GM04503 (cell line): ENCODE measurements around the gene BICRA.
"Not testable (repeated sequence)": the region's sequence is repeated elsewhere in the genome, so short reads cannot be mapped to it uniquely, and the experiment has no call there.

Source experiments
- DNase-seq: peaks from one replicate; pipeline ENCODE4 v3.0.0-alpha.2; 2012; ENCODE audit warnings: low read depth

Gene BICRA

DNA sequence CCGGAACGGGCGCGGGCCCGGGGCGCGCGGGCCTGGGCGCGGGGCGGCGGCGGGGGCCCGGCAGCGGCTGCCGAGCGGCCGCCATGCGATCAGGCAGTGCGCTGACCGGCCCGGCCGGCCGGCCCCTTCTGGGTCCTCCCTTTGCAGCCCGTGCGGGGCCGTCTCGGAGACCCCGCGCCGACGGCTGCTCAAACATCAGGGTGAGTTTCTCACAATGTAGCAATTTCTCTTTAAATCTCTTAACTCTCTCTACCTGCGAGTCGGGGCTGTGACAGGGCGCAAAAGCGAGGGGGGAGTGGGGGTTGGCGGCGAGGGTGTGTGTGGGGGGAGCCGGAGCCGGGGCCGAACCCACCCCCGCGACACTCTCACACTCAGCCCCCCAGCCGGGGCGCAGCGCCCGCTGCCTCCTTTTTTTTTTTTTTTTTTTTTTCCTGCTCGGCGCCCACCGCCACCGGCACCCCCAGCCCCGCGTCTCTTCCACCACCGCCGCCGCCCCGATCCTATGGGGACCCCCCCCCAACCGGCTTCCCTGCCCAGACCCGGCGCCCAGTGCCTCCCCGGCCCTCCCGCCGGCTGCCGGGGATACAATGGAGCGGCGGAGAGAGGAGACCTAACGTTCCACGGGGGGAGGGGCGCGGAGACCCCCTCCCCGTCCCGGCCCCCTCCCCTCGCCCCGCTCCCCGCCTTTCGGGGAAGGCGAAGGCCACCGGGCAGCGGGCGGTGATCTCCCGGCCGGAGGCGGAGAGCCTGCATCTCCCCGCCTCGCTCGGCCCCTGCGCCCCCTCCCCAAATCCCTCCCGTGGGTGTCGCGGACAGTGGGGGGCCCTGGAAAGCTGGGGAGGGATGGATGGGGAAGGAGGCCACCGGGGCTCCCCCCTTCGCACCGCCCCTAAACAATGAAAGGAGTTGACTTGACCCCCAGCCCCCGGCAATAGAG lies at the start of gene BICRA:
BICRA (plus strand) TSS at position 166 of the 937 bp plus-strand sequence. CDS start 64,441 bp downstream, outside the sequence.
- DNase-seq, result no peak

DNA sequence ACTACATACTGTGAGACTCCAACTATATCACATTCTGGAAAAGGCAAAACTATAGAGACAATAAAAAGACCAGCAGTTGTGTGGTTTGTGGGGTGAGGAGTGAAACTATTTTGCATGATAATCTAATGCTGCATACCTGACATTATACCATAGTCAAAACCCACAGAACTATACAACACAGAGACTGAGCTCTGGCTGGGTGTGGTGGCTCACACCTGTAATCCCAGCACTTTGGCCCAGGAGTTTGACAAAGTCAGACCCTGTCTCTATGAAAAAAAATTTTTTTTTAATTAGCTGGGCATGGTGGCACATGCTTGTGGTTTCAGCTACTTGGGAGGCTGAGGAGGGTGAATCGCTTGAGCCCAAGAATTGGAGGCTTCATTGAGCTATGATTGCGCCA lies 47.9 kb upstream of the BICRA start:
- DNase-seq, result no peak

DNA sequence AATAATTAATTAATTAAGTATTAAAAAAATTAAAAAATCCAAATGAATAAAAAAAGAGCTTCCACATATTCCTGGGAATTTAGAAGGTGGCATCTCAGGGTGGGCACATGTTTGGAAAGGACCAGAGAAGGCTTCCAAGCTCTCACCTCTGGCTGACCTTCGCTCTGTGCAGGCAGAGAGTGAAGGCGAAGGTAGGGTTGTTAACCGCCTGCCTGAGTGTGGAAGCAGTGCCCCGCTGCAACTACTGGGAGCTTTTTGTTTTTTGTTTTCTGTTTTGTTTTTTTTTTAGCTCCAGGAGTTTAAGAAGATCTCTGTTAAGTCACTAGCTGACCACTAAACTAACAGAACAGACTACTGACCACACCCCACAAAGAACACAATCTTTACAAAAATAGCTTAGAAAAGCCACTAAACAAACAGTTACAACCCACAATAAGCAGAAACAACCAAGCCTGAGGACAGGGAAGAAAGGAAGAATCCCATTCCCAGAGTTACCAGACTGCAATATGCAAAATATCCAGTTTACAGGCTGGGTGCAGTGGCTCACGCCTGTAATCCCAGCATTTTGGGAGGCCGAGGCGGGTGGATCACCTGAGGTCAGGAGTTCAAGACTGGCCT lies 47.4 kb upstream of the BICRA start:
- no peak for DNase-seq

DNA sequence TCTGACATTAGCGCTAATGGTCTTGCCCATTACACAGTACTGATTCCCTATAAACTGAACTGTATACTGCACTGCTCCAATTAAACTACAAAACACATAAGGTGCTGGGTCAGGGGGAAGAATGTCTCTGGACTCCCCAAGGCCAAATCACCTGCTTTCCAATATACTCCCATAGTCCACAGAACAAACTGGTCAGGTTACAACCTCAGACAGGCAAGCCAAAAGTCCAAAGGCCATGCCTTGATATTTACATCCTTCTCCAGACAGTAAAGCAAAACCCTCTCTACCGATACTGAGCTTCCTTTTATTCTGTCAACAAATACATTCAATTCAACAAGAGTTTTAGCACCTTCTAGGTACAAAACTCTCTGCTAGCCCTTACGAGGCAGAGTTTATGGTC lies 44.9 kb upstream of the BICRA start:
- DNase-seq, result no peak

DNA sequence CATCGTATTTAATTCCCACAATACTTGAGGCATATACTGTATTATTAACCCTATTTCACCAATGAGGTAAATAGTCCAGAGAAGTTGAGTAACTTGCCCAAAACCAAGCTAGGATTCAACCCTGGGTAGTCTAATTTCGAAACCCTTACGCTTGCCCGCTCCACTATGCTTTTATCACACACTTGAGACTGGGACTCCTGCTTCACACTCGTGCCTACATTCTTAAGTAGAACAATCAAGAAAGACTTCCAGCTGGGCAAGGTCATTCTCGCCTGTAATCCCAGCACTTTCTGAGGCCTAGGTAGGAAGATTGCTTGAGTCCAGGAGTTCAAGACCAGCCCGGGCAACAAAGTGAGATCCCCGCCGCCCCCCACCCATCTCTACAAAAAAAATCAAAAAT lies 39.6 kb upstream of the BICRA start:
- no peak for DNase-seq

DNA sequence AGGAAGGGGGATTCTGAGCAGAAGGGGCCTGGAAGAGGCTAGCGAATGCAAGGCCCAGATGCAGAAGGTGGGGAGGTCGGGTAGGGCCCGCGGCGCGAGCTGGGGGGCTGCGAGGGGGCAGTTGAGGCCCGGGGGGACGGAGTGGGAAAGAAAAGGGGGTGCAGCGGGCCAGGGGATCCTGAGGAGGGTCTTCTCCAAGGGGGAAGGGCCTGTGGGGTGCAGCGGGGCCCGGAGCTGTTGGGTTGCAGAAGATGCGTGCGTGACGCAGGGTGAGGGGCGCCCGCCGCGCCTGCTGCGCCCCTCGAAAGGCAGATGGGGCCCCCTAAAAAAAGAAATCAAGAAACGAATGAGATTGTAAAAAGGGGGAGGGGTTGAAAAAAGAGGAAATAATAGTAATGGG lies 36.3 kb upstream of the BICRA start:
- DNase-seq, result no peak

DNA sequence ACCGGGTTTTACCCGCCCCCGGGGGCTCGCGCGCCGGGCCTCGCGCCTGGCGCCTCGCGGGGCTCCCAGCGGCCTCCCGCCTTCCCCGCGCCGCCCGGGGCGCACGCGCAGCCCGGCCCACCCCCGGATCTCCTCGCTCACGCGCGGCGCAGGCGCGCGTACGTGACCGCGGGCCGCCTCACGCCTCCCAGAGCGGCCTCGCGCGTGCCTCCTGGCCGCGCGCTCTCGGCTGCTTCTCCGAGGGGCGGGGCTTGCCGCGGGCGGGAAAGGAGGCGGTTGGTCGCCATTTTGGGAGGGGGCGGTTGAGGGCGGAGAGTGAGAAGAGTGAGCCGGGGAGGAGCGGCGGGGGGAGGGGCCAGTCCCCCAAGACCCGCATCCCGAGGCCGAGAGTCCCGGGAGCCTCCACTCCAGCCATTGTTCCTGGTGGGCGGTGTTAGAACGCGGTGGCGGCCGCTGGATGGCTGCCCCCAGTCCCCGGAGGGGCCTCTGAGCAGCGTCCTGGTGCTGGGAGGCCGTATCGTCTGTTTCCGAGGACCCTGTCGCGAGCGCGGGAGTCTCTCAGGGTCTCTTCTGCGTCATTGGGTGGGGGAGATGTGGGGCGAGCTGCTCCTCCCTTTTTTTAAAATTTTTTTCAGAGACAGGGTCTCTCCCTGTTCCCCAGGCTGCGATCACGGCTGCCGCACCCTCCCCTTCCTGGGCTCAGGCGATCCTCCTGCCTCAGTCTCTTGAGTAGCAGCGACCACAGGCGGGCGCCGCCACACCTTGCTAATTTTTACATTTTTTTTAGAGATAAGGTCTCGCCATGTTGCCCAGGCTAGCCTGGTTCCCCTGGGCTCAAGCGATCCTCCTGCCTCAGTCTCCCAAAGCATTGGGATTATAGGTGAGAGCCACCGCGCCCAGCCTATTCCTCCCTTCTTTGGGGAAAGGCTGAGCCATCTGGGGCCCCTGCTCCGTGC lies 35.6 kb upstream of the BICRA start, which contains the start of gene ZNF541:
ZNF541 (minus strand) TSS at position 78 of the 956 bp plus-strand sequence. CDS start 17,292 bp downstream, outside the sequence.
- DNase-seq, result no peak

DNA sequence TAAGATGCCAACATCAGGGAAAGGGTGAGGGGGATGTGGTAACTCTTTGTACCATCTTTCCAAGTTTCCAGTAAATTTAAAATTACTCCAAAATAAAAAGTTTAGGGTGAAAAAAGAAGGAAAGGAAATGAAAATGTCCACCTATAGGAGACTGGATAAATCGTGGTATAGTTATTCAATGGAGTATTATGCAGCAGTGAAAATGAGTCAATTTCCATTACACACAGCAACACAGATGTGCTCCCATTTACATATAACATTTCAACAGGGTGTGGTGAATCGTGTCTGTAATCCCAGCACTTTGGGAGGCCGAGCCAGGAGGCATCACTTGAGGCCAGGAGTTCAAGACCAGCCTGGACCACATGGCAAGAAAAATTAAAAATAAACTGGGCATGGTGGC lies 28.5 kb upstream of the BICRA start:
- DNase-seq, result no peak

DNA sequence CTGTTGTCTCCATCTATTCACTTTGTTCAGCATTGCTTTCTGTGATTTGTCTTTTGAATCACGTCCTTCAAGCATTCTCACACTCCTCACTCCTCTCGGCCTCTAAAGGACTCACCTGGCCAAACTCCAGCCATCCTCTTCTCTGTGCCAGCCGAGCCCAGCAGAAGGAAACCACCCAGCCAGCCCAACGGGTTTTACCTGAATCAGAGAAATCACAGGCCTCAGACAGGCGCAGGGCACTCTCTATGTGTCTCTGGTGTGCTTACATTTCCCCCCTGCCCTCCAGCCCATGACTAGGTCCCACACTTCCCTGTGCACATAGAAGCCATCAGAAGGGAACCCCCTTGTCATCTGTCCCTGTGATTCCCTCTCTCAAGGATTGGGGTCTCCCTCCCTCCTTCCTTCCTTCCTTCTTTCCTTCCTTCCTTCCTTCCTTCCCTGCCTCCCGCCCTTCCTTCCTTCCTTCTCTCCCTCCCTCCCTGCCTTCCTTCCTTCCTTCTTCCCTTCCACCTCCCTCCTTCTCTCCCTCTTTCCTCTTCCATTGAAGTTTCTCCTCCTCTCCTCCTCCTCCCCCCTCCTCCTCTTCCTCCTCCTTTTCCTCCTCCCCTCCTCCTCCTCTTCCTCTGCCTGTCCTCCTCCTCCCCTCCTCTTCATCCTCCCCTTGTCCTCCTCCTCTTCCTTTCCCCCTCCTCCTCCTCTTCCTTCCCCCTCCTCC lies 27.2 kb upstream of the BICRA start:
- DNase-seq, result no peak

DNA sequence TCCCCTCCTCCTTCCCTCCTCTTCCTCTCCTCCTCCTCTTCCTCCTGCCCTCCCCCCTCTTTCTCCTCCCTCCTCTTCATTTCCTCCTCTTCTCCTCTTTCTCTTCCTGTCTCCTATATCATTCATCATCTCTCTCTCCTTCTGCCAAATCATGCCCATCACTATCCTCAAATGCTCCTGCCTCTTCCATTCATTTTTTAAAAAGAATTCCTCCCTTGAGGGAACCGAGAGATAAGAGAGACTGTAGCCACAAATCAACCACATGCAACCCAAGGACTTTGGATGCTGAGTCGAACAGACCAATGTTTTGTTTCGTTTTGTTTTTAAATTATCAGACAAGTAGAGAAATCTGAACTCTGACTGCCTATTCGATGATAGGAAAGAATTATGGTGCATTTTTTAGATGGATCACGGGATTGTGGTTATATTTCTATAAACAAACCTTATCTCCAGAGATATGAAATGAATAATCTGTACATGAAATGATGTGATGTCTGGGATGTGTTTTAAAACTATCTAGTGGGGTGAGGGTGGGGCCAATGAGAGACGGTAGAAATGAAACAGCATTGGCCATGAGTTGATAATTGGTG lies 26.5 kb upstream of the BICRA start:
- DNase-seq, result no peak

DNA sequence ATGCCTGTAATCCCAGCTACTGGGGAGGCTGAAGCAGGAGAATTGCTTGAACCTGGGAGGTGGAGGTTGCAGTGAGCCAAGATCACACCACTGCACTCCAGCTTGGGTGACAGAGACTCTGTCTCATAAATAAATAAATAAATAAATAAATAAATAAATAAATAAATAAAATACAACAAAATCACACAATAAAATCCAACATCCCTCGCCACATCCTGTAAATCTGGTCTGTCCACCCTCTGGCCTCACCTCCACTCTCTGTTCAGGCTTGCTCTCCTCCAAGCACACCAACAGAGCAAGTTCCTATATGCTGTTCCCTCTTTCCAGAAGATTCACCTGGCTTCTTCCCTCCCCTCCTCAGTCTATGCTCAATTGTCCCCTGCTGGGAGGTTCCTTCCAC lies 25.8 kb upstream of the BICRA start:
- DNase-seq, result not testable (repeated sequence)

DNA sequence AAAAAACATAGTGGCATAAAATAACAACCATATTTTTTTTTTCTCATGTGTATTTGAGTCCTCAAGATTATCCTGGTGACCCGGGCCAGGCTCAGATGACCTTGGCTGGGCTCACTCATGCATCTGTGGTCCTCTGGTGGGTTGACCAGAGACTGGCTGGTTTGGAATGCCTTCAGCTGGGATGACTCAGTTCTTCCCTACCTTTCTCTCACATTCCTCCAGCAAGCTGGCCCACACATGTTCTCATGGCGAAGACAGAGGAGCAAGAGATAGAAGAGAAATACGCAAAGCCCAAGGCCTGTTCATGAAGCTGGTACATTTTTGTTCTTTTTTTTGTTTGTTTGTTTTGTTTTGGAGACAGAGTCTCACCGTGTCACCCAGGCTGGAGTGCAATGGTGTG lies 21.6 kb upstream of the BICRA start:
- DNase-seq, result no peak

DNA sequence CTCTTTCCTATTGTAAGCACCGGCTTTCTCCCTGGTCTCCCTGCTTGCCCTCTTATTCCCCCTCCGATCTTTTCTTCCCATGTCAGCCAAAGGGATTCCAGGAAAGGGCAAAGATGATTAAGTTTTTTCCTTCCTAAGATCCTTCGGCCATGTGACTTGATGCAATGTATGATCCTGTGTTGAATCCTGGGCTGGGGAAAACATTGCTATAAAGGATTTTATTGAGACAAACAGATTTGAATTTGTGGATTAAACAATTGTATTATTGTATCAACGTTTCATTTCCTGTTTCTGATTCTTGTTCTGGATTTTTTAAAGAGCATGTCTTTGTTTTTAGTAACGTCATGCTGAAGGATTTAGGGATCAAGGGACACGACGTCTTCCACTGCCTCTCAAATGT lies 19.1 kb upstream of the BICRA start:
- DNase-seq, result no peak

DNA sequence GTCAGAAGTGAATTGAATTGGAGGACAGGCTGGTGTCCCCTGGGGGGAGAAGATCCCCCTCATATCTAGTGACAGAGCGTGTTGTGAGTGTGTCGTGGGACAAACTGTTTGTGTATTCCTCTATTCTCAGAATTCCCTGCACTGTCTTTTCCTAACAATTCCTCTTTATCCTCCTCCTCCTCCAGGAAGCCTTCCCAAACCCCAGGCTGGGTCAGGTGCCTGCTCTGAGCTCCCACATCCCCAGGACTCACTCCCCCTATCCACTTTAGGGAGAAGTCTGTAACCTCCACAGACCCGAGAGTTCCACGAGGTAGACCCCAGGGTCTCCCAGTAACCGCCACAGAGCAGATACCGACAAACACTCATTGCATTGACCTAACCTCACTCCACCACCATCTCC lies 15.1 kb upstream of the BICRA start:
- DNase-seq, result no peak

DNA sequence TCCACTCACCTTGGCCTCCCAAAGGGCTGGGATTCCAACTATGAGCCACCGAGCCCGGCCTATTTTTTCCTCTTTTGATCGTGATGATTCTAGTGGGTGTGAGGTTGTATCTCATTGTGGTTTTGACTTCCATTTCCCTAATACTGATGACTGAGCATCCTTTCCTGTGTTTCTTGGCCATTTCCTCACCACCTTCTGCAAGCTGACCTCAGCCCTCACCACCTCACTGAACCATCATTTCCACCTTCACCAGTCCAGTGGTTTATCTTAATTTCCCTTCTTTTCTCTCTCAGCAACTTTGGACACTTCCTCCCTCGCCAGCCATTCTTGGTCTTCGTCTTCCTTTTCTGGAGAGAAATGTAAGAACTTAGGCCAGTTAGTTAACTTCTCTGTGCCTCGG lies 13.0 kb upstream of the BICRA start:
- no peak for DNase-seq

DNA sequence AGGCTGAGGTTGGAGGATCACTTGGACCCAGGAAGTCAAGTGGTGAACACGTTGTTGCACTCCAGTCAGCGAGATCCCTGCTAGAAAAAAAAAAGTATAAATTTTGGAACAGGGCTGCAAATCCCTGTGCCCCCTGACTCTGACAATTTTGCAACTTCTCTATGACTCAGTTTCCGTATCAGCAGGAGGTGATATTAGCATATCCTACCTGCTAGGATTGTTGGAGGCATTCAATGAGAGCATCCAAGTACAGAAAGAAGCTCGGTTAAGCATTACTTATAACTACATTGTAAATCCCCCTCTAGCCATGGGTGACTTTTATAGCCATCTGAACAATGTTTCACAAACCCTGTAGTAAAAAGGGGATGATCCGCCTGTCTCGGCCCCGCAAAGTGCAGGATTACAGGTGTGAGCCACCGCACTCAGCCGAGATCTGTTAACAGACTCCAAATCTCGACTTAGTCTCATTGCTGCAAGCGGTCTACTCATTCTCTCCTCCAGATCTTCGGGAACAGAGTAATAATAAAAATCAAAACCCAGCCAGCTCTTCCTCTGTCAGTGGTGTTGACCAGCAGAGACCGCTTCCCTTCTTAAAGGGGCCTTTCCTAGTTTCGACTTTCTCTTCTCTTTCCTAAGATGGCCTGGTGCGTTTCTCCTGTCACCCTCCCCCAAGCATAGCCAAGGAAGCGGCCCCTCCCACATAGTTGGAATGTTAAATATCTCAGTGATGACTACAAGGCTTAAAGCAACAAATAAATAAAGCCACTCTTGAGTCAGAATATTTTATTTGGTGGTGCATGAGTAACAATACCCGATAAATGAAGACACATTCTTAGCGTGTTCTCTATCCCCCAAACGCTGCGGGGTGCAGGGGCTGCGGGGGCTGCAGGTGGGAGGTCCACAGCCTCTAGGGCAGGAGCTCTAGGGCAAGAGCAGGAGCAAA lies 10.3 kb upstream of the BICRA start:
- peak; percentile 95 for DNase-seq

DNA sequence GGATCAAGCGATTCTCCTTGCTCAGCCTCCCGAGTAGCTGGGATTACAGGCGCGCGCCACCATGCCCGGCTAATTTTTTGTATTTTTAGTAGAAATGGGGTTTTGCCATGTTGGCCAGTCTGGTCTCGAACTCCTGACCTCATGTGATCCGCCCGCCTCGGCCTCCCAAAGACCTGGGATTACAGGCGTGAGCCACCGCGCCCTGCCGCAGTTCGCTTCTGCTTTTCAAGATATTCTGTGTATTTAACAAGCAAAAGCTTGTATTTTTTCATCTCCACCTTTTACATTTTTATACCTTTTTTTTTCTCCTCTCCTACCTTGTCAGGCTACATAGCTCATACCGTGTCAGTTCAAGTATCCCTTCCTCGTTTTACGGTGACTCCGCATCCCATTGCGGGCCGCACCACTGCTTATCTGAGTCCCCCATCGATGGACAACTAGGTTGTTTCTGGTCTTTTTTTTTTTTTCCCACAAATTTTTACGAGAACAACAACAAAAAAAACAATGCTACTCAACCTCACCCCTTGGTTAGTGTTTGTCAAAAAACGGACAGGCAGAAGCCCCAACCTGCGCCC lies 9.2 kb upstream of the BICRA start:
- not testable (repeated sequence) for DNase-seq

DNA sequence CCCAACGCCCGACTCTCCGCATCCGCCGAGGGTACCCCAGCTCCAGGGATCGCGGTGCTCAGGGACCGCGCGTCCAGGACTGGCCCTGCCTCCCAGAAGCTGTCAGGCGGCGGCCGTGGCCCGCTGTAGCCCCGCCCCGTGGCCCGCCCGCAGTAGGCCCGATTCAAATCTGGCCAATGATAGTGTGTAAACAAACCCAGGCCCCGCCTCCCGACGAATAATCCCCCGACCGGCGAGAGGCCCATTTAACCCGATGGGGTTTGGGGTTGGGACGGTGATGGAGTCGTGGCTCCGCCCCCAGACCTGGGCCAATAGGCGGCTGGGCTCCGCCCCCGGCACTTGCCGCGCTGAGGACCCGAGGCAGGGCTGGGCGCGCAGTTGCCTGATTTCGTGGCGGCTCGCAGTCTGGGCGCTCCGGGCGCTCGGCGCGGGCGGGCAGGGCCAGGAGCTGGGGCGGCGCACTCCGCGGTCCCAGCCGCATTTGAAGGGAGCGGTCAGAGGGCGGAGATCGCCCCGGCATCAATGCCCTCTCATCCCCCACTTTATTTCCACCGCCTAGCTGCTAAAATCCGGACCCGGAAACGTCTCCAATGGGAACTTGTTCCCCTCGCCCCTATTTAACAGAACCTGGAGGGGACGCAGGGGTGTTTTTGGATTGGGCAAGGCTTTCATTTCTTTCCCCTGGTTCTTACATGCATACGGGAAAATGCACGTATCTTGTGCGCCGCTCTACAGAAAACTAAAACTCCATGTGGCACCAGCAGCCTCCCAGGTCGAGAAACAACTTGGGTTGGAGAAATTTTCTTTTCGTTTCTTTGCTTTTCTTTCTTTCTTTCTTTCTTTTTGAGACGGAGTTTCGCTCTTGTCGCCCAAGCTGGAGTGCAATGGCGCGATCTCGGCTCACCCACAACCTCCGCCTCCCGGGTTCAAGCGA lies 8.4 kb upstream of the BICRA start:
- DNase-seq, result peak; percentile 92
